Loucy (cell line): ENCODE results near the gene ABHD13.

ENCODE experiments used
- H2AFZ ChIP-seq: fragments of 200-600 bp; sonication (generic); 2 replicates; pipeline ENCODE4 v1.6.0; 2016; ENCODE audit warnings: antibody characterized with exemption, mild to moderate bottlenecking, low read length, moderate library complexity
- H3F3A ChIP-seq: fragments of 200-600 bp; 2 replicates; pipeline ENCODE4 v1.6.0; 2016; ENCODE audit warnings: antibody characterized with exemption, low read depth, mild to moderate bottlenecking
- H3K27me3 ChIP-seq: fragments of 200-600 bp; sonication (generic); 2 replicates; pipeline ENCODE4 v1.6.1; 2014; ENCODE audit warnings: low read length, mild to moderate bottlenecking; ENCODE audit not compliant: insufficient read depth, poor library complexity, severe bottlenecking
- H3K36me3 ChIP-seq: fragments of 200-600 bp; sonication (generic); 2 replicates; pipeline ENCODE4 v1.6.1; 2016; ENCODE audit warnings: low read length; ENCODE audit not compliant: insufficient read depth
- H3K4me1 ChIP-seq: fragments of 200-600 bp; sonication (generic); 2 replicates; pipeline ENCODE4 v1.5.1; 2014; ENCODE audit warnings: low read length, mild to moderate bottlenecking; ENCODE audit not compliant: insufficient read depth, poor library complexity, severe bottlenecking
- H3K4me2 ChIP-seq: fragments of 200-600 bp; sonication (generic); 2 replicates; pipeline ENCODE4 v1.6.0; 2014; ENCODE audit warnings: antibody characterized with exemption, low read length, low read depth, mild to moderate bottlenecking; ENCODE audit not compliant: poor library complexity, severe bottlenecking
- H3K4me3 ChIP-seq: fragments of 200-600 bp; sonication (generic); 2 replicates; pipeline ENCODE4 v1.5.1; 2014; ENCODE audit warnings: low read length, mild to moderate bottlenecking, mixed read lengths; ENCODE audit not compliant: poor library complexity, severe bottlenecking
- H3K79me2 ChIP-seq: fragments of 200-600 bp; sonication (generic); 2 replicates; pipeline ENCODE4 v1.6.1; 2014; ENCODE audit warnings: low read length; ENCODE audit not compliant: insufficient read depth
- H3K9ac ChIP-seq: fragments of 200-600 bp; sonication (generic); 2 replicates; pipeline ENCODE4 v1.6.0; 2014; ENCODE audit warnings: mild to moderate bottlenecking, low read depth, low read length, moderate library complexity; ENCODE audit not compliant: poor library complexity, severe bottlenecking
- H3K9me2 ChIP-seq: fragments of 200-600 bp; sonication (generic); replicated peaks from 2 replicates; pipeline ENCODE4 v1.6.1; 2016; ENCODE audit warnings: low read depth, low read length, mixed read lengths
- H3K9me3 ChIP-seq: fragments of 200-600 bp; sonication (generic); 2 replicates; pipeline ENCODE4 v1.6.1; 2014; ENCODE audit warnings: mild to moderate bottlenecking, antibody characterized with exemption, low read length, low read depth; ENCODE audit not compliant: insufficient read depth
- H4K20me1 ChIP-seq: fragments of 200-600 bp; sonication (generic); 2 replicates; pipeline ENCODE4 v1.6.0; 2014; ENCODE audit warnings: antibody characterized with exemption, low read length, mild to moderate bottlenecking; ENCODE audit not compliant: insufficient read depth, poor library complexity, severe bottlenecking
- EZH2phosphoT487 ChIP-seq: fragments of 200-600 bp; IDR thresholded peaks from 2 replicates; pipeline ENCODE4 v1.6.1; 2018; ENCODE audit warnings: antibody characterized with exemption, mild to moderate bottlenecking, moderate library complexity, borderline replicate concordance
- TF ChIP-seq, protein P1 (sequence below): fragments of 200-600 bp; sonication (generic); conservative IDR thresholded peaks from 2 replicates; pipeline ENCODE4 v1.5.1; 2014; ENCODE audit warnings: mild to moderate bottlenecking, antibody characterized with exemption, low read length

Gene ABHD13

GRCh38 chr13:108276060-108276459 is 57.9 kb downstream of the ABHD13 start:
- Histone ChIP-seq H3K79me2 (no peaks in the 10 kb centered on the region), H3K27me3 (no peaks in the 10 kb centered on the region), H3K4me1 (no peaks in the 10 kb centered on the region), H3K36me3 (no peaks in the 10 kb centered on the region), H3K4me2 (no peak overlapping the region), H3K9me3 (no peaks in the 10 kb centered on the region), H3K4me3 (no peak overlapping the region), H3K9me2 (no peaks in the 10 kb centered on the region), H3F3A (no peaks in the 10 kb centered on the region), H4K20me1 (no peaks in the 10 kb centered on the region), H2AFZ (no peak overlapping the region), H3K9ac (no peak overlapping the region)
- TF ChIP-seq, protein P1, sequence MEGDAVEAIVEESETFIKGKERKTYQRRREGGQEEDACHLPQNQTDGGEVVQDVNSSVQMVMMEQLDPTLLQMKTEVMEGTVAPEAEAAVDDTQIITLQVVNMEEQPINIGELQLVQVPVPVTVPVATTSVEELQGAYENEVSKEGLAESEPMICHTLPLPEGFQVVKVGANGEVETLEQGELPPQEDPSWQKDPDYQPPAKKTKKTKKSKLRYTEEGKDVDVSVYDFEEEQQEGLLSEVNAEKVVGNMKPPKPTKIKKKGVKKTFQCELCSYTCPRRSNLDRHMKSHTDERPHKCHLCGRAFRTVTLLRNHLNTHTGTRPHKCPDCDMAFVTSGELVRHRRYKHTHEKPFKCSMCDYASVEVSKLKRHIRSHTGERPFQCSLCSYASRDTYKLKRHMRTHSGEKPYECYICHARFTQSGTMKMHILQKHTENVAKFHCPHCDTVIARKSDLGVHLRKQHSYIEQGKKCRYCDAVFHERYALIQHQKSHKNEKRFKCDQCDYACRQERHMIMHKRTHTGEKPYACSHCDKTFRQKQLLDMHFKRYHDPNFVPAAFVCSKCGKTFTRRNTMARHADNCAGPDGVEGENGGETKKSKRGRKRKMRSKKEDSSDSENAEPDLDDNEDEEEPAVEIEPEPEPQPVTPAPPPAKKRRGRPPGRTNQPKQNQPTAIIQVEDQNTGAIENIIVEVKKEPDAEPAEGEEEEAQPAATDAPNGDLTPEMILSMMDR: no peak
- no peak for TF ChIP-seq EZH2phosphoT487

DNA sequence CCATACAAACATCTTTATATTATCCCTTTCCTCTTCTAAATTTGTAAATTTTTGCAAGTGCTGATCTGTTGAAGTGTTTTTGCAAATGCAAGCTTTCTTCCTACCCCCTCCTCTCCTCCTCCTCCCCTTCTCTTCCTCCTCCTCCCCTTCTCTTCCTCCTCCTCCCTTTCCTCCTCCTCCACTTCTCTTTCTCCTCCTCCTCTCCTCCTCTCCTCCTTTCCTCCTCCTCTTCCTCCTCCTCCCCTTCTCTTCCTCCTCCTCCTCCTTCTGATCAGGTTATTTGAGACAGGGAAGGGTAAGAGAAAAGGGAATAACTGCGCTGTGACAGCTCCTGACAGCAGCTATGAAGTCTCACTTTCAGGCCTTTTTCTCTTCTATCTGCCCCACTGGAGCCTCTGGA is 60.3 kb downstream of the ABHD13 start:
- Histone ChIP-seq H4K20me1 (no peaks in the 10 kb centered on the region), H3K9me2 (no peaks in the 10 kb centered on the region), H3K4me3 (no peak overlapping the region), H3K9ac (no peak overlapping the region), H3K36me3 (no peaks in the 10 kb centered on the region), H3K4me2 (no peak overlapping the region), H3K79me2 (no peaks in the 10 kb centered on the region), H3K27me3 (no peaks in the 10 kb centered on the region), H3K4me1 (no peaks in the 10 kb centered on the region), H2AFZ (no peak overlapping the region), H3K9me3 (no peaks in the 10 kb centered on the region), H3F3A (no peaks in the 10 kb centered on the region)
- TF ChIP-seq, protein P1: no peak
- TF ChIP-seq EZH2phosphoT487: no peak

DNA sequence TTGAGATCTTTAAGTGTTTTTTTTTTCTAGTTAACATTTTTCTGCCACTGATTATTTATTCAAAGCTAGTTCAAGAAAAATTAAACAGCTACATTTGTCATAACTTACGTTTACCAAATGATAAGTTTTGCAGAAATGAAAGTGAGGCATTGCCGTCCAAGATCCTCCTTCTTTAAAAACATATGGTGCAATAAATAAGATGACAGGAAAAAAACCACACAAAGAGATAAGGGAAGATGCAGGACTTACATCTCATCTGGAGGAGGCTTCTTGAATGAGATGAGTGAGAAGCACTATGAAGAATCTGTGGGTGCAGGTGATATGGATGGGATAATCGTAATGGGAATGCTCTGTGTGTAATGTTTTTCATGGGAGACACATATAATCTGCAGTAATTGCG is 63.7 kb downstream of the ABHD13 start:
- Histone ChIP-seq H3K4me2 (no peak overlapping the region), H3K9me3 (no peaks in the 10 kb centered on the region), H3K27me3 (no peaks in the 10 kb centered on the region), H4K20me1 (no peaks in the 10 kb centered on the region), H3K9ac (no peak overlapping the region), H3K4me3 (no peak overlapping the region), H3K4me1 (no peaks in the 10 kb centered on the region), H3K36me3 (no peaks in the 10 kb centered on the region), H2AFZ (no peak overlapping the region), H3F3A (no peaks in the 10 kb centered on the region), H3K9me2 (no peaks in the 10 kb centered on the region), H3K79me2 (no peaks in the 10 kb centered on the region)
- no peak for TF ChIP-seq EZH2phosphoT487
- TF ChIP-seq, protein P1: no peak
